CD14-positive monocyte (primary cell): ENCODE data around the gene RTRAF. TPM values are rescaled to one million over a fixed set of nuclear protein-coding genes. Genes with fewer than 3 reads are reported as not detected.

Source experiments
- DNase-seq, 3 donors: peaks; one replicate each; pipeline ENCODE4 v3.0.0-alpha.2; 2011 to 2022
- H2AFZ ChIP-seq: 2 replicates; pipeline ENCODE4 v1.6.0; 2012; ENCODE audit warnings: mild to moderate bottlenecking, low read depth, low read length, inconsistent platforms; ENCODE audit not compliant: insufficient read depth, poor library complexity, severe bottlenecking
- H3K27ac ChIP-seq, 2 donors: 1 replicate in 1 of 2; 2 replicates in 1 of 2; pipeline ENCODE4 v1.5.1; 2012 to 2013; ENCODE audit warnings: low read length in 2 of 2, control low read depth in 1 of 2, inconsistent platforms in 1 of 2, low read depth in 1 of 2, mild to moderate bottlenecking in 1 of 2
- H3K27me3 ChIP-seq, 2 donors: one replicate each; pipeline versions ENCODE4 v1.6.0 to v1.6.1; 2011 to 2013; ENCODE audit warnings: low read length in 2 of 2; ENCODE audit not compliant: control insufficient read depth in 2 of 2, insufficient read depth in 2 of 2
- H3K36me3 ChIP-seq, 2 donors: replicated peaks in 1 of 2; 1 replicate in 1 of 2; 2 replicates in 1 of 2; pipeline versions ENCODE4 v1.5.1 to v1.6.1; 2012 to 2013; ENCODE audit warnings: low read length in 2 of 2, control low read depth in 1 of 2, inconsistent platforms in 1 of 2, mild to moderate bottlenecking in 1 of 2; ENCODE audit not compliant: insufficient read depth in 2 of 2, control insufficient read depth in 1 of 2
- H3K4me1 ChIP-seq, 2 donors: 1 replicate in 1 of 2; 2 replicates in 1 of 2; pipeline versions ENCODE4 v1.5.1 to v1.6.1; 2012 to 2013; ENCODE audit warnings: low read length in 2 of 2, control low read depth in 1 of 2, inconsistent platforms in 1 of 2, mild to moderate bottlenecking in 1 of 2, moderate library complexity in 1 of 2; ENCODE audit not compliant: insufficient read depth in 2 of 2, control insufficient read depth in 1 of 2
- H3K4me2 ChIP-seq: replicated peaks from 2 replicates; pipeline ENCODE3; 2012; ENCODE audit warnings: low read length, moderate library complexity, mild to moderate bottlenecking; ENCODE audit not compliant: poor library complexity, severe bottlenecking; ENCODE audit errors: extremely low read depth
- H3K4me3 ChIP-seq, 3 experiments: fragments of 200-600 bp in 1 of 3; sonication (generic) in 1 of 3; replicated peaks in 1 of 3; 1 replicate in 2 of 3; 2 replicates in 1 of 3; pipeline ENCODE4 v1.5.1; 2011 to 2013; ENCODE audit warnings: low read length in 3 of 3, mild to moderate bottlenecking in 3 of 3, control low read depth in 2 of 3, low read depth in 2 of 3, inconsistent platforms in 1 of 3, moderate library complexity in 1 of 3
- H3K79me2 ChIP-seq: 2 replicates; pipeline ENCODE4 v1.6.0; 2012; ENCODE audit warnings: mild to moderate bottlenecking, control low read depth, inconsistent platforms, low read length, moderate library complexity; ENCODE audit not compliant: insufficient read depth
- H3K9ac ChIP-seq: 2 replicates; pipeline ENCODE4 v1.6.0; 2017; ENCODE audit warnings: low read length, mild to moderate bottlenecking; ENCODE audit not compliant: insufficient read depth, poor library complexity, severe bottlenecking
- H3K9me3 ChIP-seq, 2 donors: replicated peaks in 1 of 2; 1 replicate in 1 of 2; 2 replicates in 1 of 2; pipeline versions ENCODE4 v1.5.1 to v1.6.1; 2012 to 2013; ENCODE audit warnings: low read length in 2 of 2, control low read depth in 1 of 2; ENCODE audit not compliant: control insufficient read depth in 1 of 2, insufficient read depth in 1 of 2
- H4K20me1 ChIP-seq: 2 replicates; pipeline ENCODE4 v1.6.0; 2012; ENCODE audit warnings: mild to moderate bottlenecking, low read length, control low read depth, moderate library complexity; ENCODE audit not compliant: insufficient read depth
- H3K27ac Mint-ChIP-seq, 7 donors: one replicate each; pipeline ENCODE4 v1.8.0; 2020; ENCODE audit warnings: mild to moderate bottlenecking in 7 of 7, mixed read lengths in 7 of 7, moderate library complexity in 6 of 7, inconsistent platforms in 2 of 7
- H3K27me3 Mint-ChIP-seq, 3 donors: one replicate each; pipeline ENCODE4 v1.8.0; 2021 to 2022; ENCODE audit warnings: low read depth in 3 of 3, mild to moderate bottlenecking in 3 of 3, mixed read lengths in 3 of 3, moderate library complexity in 3 of 3, inconsistent platforms in 1 of 3
- H3K36me3 Mint-ChIP-seq, 2 donors: one replicate each; pipeline ENCODE4 v1.8.0; 2020; ENCODE audit warnings: mixed read lengths in 2 of 2, inconsistent platforms in 1 of 2, mild to moderate bottlenecking in 1 of 2
- H3K4me1 Mint-ChIP-seq: one replicate; pipeline ENCODE4 v1.8.0; 2020; ENCODE audit warnings: mild to moderate bottlenecking, mixed read lengths
- H3K4me3 Mint-ChIP-seq, 2 donors: one replicate each; pipeline ENCODE4 v1.8.0; 2020; ENCODE audit warnings: mild to moderate bottlenecking in 2 of 2, mixed read lengths in 2 of 2, moderate library complexity in 1 of 2
- H3K9me3 Mint-ChIP-seq, 7 donors: one replicate each; pipeline ENCODE4 v1.8.0; 2020 to 2022; ENCODE audit warnings: mixed read lengths in 7 of 7, mild to moderate bottlenecking in 6 of 7, moderate library complexity in 6 of 7, inconsistent platforms in 2 of 7
- WGBS: methylation state at CpG from one replicate; pipeline ENCODE4 v1.1.5; 2013; ENCODE audit warnings: missing lambda C conversion rate; ENCODE audit not compliant: insufficient coverage; 5-methylcytosine and 5-hydroxymethylcytosine counted together
- intact Hi-C, 2 donors: fragments of 100-400 bp; cut with micrococcal nuclease; formaldehyde crosslinking; loops; one replicate each; pipeline versions ENCODE4 v1.15.0 to v1.15.1; 2023
- polyA plus RNA-seq, 3 donors: library from polyadenylated mRNA; depleted of rRNA in 1 of 3; unstranded in 2 of 3; stranded (reverse) in 1 of 3; fragments of 300-500 nt in 2 of 3; fragments of >200 nt in 1 of 3; fragmentation: Illumina TruSeq in 2 of 3; gene quantifications; 1 replicate in 2 of 3; 2 replicates in 1 of 3; pipeline ENCODE4 v1.2.3, GENCODE V29; 2012 to 2021
- TF ChIP-seq, protein P1 (sequence below): fragments of 200-600 bp; IDR thresholded peaks from one replicate; pipeline ENCODE4 v1.8.0; 2022; ENCODE audit warnings: antibody characterized with exemption, mild to moderate bottlenecking

Gene RTRAF
- polyA plus RNA-seq, 3 donors, result 51.6 to 152 (median 149) TPM

DNA sequence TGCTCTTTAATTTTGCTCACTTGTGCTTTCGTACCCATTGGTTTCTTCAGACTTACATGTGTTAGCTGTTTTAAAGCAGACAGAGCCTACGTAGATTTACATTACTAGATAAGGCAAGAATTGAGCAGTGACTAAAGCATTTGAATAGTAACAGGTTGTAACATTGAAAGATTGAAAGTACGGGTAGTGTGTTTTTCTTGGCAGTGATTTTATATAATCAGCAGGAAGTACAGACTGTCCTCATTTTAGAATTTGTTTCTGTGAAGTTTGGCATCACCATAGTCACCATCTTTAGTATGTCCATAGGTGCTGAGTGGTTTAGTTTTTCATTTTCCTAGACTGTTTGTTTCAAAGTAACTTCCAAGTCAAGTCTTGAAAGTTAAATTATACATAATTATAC is 14.0 kb downstream of the RTRAF start:
- peaks cover 88% of the 10 kb centered on the region in 2 donors for H3K36me3 Mint-ChIP-seq
- WGBS, result 100% methylated on average over 2 of the region's 3 CpGs
- Histone ChIP-seq H3K27me3 (no peaks in the 10 kb centered on the region), H3K9me3 (no peaks in the 10 kb centered on the region), H3K36me3 (peaks cover 99 to 100% of the 10 kb centered on the region in 2 donors), H2AFZ (no peak overlapping the region), H3K27ac (no peak overlapping the region), H3K9ac (no peak overlapping the region), H3K4me1 (no peaks in the 10 kb centered on the region), H4K20me1 (no peaks in the 10 kb centered on the region), H3K79me2 (no peaks in the 10 kb centered on the region), H3K4me2 (no peak overlapping the region), H3K4me3 (no peak overlapping the region)
- TF ChIP-seq, protein P1, sequence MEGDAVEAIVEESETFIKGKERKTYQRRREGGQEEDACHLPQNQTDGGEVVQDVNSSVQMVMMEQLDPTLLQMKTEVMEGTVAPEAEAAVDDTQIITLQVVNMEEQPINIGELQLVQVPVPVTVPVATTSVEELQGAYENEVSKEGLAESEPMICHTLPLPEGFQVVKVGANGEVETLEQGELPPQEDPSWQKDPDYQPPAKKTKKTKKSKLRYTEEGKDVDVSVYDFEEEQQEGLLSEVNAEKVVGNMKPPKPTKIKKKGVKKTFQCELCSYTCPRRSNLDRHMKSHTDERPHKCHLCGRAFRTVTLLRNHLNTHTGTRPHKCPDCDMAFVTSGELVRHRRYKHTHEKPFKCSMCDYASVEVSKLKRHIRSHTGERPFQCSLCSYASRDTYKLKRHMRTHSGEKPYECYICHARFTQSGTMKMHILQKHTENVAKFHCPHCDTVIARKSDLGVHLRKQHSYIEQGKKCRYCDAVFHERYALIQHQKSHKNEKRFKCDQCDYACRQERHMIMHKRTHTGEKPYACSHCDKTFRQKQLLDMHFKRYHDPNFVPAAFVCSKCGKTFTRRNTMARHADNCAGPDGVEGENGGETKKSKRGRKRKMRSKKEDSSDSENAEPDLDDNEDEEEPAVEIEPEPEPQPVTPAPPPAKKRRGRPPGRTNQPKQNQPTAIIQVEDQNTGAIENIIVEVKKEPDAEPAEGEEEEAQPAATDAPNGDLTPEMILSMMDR, result no peak
- no peak overlapping the region for H3K27ac Mint-ChIP-seq
- DNase-seq, result no peak
- no peak overlapping the region for H3K4me3 Mint-ChIP-seq
- no peaks in the 10 kb centered on the region for H3K27me3 Mint-ChIP-seq
- H3K4me1 Mint-ChIP-seq, result no peaks in the 10 kb centered on the region
- no peaks in the 10 kb centered on the region for H3K9me3 Mint-ChIP-seq
- intact Hi-C loops, result no loop called here

DNA sequence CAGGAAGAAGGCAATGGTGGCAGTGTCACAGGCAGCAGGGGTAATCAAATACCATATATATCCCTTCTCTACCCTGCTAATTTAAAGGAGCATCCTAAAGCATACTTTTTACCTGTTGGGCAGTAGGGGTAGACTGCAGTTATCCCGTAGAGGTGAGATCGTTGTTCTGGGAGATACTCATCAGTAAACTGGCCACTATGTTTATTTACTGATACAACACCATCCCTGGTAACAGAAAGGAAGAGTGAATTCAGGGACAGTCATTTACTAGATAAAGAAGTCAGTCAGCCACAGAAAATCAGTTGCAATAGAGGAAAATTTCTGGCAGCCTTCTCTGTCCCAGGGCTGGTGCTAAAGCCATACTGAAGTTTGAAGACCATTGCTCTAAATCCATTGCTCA is 16.3 kb downstream of the RTRAF start:
- Histone ChIP-seq H3K9me3 (no peaks in the 10 kb centered on the region), H3K36me3 (peaks cover 100% of the 10 kb centered on the region in 2 donors), H3K27me3 (no peaks in the 10 kb centered on the region), H3K27ac (no peak overlapping the region), H3K4me1 (no peaks in the 10 kb centered on the region), H3K4me3 (no peak overlapping the region), H4K20me1 (no peaks in the 10 kb centered on the region), H3K4me2 (no peak overlapping the region), H2AFZ (no peak overlapping the region), H3K9ac (no peak overlapping the region), H3K79me2 (no peaks in the 10 kb centered on the region)
- no peaks in the 10 kb centered on the region for H3K9me3 Mint-ChIP-seq
- WGBS, result no CpG with 5 or more reads among the region's 2 CpGs
- TF ChIP-seq, protein P1, result no peak
- peaks cover 86 to 88% of the 10 kb centered on the region in 2 donors for H3K36me3 Mint-ChIP-seq
- intact Hi-C loops, result no loop called here
- no peak for DNase-seq
- H3K27me3 Mint-ChIP-seq, result no peaks in the 10 kb centered on the region
- no peaks in the 10 kb centered on the region for H3K4me1 Mint-ChIP-seq
- H3K27ac Mint-ChIP-seq, result no peak overlapping the region
- H3K4me3 Mint-ChIP-seq, result no peak overlapping the region
